ENCODE data around the gene C14orf132.

GRCh38 chr14:96055065-96055752, 16.0 kb downstream of the C14orf132 start:
- TF ChIP-seq, protein P1, sequence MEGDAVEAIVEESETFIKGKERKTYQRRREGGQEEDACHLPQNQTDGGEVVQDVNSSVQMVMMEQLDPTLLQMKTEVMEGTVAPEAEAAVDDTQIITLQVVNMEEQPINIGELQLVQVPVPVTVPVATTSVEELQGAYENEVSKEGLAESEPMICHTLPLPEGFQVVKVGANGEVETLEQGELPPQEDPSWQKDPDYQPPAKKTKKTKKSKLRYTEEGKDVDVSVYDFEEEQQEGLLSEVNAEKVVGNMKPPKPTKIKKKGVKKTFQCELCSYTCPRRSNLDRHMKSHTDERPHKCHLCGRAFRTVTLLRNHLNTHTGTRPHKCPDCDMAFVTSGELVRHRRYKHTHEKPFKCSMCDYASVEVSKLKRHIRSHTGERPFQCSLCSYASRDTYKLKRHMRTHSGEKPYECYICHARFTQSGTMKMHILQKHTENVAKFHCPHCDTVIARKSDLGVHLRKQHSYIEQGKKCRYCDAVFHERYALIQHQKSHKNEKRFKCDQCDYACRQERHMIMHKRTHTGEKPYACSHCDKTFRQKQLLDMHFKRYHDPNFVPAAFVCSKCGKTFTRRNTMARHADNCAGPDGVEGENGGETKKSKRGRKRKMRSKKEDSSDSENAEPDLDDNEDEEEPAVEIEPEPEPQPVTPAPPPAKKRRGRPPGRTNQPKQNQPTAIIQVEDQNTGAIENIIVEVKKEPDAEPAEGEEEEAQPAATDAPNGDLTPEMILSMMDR (conservative IDR thresholded peaks at IDR 0.05; ENCODE audit: low read length) = no peak
- no peak for TF ChIP-seq EZH2phosphoT487 (IDR thresholded peaks at IDR 0.05; ENCODE audit: borderline replicate concordance)
